Nasal cavity respiratory epithelium epithelial cell of viscerocranial mucosa (primary cell): ENCODE data around the gene IFT27. TPM values are rescaled to one million over a fixed set of nuclear protein-coding genes. Genes with fewer than 3 reads are reported as not detected.

Source experiments
- total RNA-seq: library from RNA; depleted of rRNA; stranded (reverse); fragments of >200 nt; gene quantifications from 2 replicates; pipeline ENCODE4 v1.2.3, GENCODE V29; 2014

The IFT27 gene
- 11.7 and 12.0 TPM in 2 replicates for total RNA-seq

GRCh38 chr22:36775964-36776669 lies at the start of gene IFT27:
Gene IFT27 (minus strand): TSS chr22:36776119. CDS start chr22:36775707, 412 bp downstream.

GRCh38 chr22:36816636-36817524 lies 41.0 kb upstream of the IFT27 start, which contains the start of gene PVALB:
Gene PVALB (minus strand): TSS chr22:36817035. CDS start chr22:36817005, 30 bp downstream.

Other genes starting within 250 kb of the IFT27 start
- 407 and 487 TPM in 2 replicates for gene EIF3D, start 247.0 kb downstream of the IFT27 start, total RNA-seq
- gene CACNG2, start 72.4 kb downstream of the IFT27 start, total RNA-seq = not detected in 2 replicates
- gene PVALB, start 40.9 kb upstream of the IFT27 start, total RNA-seq = not detected in 2 replicates
- gene NCF4, start 84.9 kb upstream of the IFT27 start, total RNA-seq = not detected in 2 replicates
- gene CSF2RB, start 137.5 kb upstream of the IFT27 start, total RNA-seq = under 0.01 TPM in 2 replicates
- gene TST, start 243.3 kb upstream of the IFT27 start, total RNA-seq = 32.5 and 39.6 TPM in 2 replicates
- gene MPST, start 243.6 kb upstream of the IFT27 start, total RNA-seq = 86.3 and 95.0 TPM in 2 replicates